ENCODE results near the gene FARP2. TPM values are rescaled to one million over a fixed set of nuclear protein-coding genes. Genes with fewer than 3 reads are reported as not detected.

FARP2 gene
- total and polyA plus RNA-seq, 10 of the 15 experiments (the other 5 are each of a cell fraction or from before 2014, with no cell fraction given), result 5.5 to 67.5 (median 36.8) TPM

GRCh38 chr2:241479026-241479898, 123.2 kb downstream of the FARP2 start (continued):
- TF ChIP-seq IKZF1 (conservative IDR thresholded peaks at IDR 0.05), result no peak
- TF ChIP-seq GATAD2B (conservative IDR thresholded peaks at IDR 0.05; ENCODE audit: low read depth), result no peak
- no peak for TF ChIP-seq ZBTB40 (IDR thresholded peaks at IDR 0.05; ENCODE audit: borderline replicate concordance)

- SMC1A ChIA-PET (ENCODE audit: uncharacterized antibody, unreplicated experiment), result no interaction called here
- ATAC-seq (no peak), FAIRE-seq (no peak), DNase-seq (ENCODE audit: low read depth, low spot score) (no peak)
- no peak overlapping the region for H3K4me2 ChIP-seq (ENCODE audit: control insufficient read depth, insufficient read depth)
- H4K20me1 ChIP-seq (ENCODE audit: control insufficient read depth, insufficient read depth), result no peaks in the 10 kb centered on the region
- H3K9ac ChIP-seq (ENCODE audit: control insufficient read depth, insufficient read depth, low read length), result no peak overlapping the region
- H3K4me1 ChIP-seq (ENCODE audit: control insufficient read depth, insufficient read depth, low read length), result no peaks in the 10 kb centered on the region
- no peak overlapping the region for H2AFZ ChIP-seq (ENCODE audit: control insufficient read depth, low read depth, low read length)
- no peak for TF ChIP-seq ZBTB11 (CRISPR knock-in tag; IDR thresholded peaks at IDR 0.05)
- TF ChIP-seq GATAD2B (conservative IDR thresholded peaks at IDR 0.05; ENCODE audit: low read depth), result no peak
- no peak for TF ChIP-seq ATF3 (IDR thresholded peaks at IDR 0.05; ENCODE audit: borderline replicate concordance, extremely low read depth, low read depth, low read length)
- H3K79me2 ChIP-seq (ENCODE audit: control insufficient read depth, insufficient read depth, low read length), result no peaks in the 10 kb centered on the region
- no peak overlapping the region for H3K27ac ChIP-seq (ENCODE audit: control insufficient read depth, insufficient read depth)
- no peak overlapping the region for H3K4me3 ChIP-seq
- RAD21 ChIA-PET (ENCODE audit: unreplicated experiment), result no interaction called here
- intact Hi-C loops (cut with micrococcal nuclease; ENCODE audit: unreplicated experiment) (no loop called here), in situ Hi-C loops (cut with MboI) (no loop called here)
- H3K27me3 ChIP-seq (replicated peaks in 1 of 2; ENCODE audit: control insufficient read depth in 2 of 2, insufficient read depth in 2 of 2, low read length in 1 of 2), result no peaks in the 10 kb centered on the region
- H3K36me3 ChIP-seq (ENCODE audit: control insufficient read depth in 2 of 2, insufficient read depth in 2 of 2, low read length in 1 of 2), result no peaks in the 10 kb centered on the region; a peak in 1 of 4 replicates
- POLR2A ChIA-PET, result no interaction called here
- no peaks in the 10 kb centered on the region for H3K9me3 ChIP-seq (replicated peaks; ENCODE audit: control insufficient read depth, insufficient read depth, low read length)
- BruUV-seq (replicated peaks), result no TSS peak
- CTCF ChIA-PET, result no interaction called here
- WGBS (ENCODE audit: insufficient coverage, insufficient replicate concordance, low lambda C conversion rate, missing lambda C conversion rate), result 100% methylated on average over 1 of the region's 1 CpG
Measured at GRCh38 chr2:241481687-241482086, 125.6 kb downstream of the FARP2 start.

Data from GM12878 (cell line).